Measurements from ENCODE around the gene NSUN6. TPM values are rescaled to one million over a fixed set of nuclear protein-coding genes. Genes with fewer than 3 reads are reported as not detected.

NSUN6 gene
- total and polyA plus RNA-seq, 3 donors from 2014 or later = 34.7 to 73.0 (median 50.2) TPM

DNA sequence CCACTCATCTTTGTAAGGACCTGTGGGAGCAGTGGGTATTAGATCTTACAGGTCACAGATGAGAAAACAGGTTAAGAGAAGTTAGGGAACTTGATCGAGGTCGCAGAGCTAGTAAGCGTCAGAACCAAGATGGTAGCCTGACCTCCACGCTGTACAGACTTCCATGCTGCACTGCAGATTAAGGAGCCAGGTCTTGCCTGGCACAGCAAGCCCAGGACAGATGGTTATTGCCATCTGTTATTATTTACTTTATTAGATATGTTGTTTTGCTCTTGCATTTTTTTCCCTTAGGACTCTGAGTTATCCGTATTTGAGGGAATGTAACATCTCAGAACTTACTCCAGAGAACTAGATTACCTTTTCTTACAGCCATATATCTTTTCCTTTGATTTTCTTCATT, 147.2 kb downstream of the NSUN6 start:
- Histone ChIP-seq H3K27ac (no peak overlapping the region), H3K4me1 (no peaks in the 10 kb centered on the region), H3K27me3 (no peaks in the 10 kb centered on the region), H3K4me3 (no peak overlapping the region), H3K36me3 (ENCODE audit: low read depth, missing control alignments) (no peaks in the 10 kb centered on the region), H3K9me3 (no peaks in the 10 kb centered on the region)
- TF ChIP-seq, protein P1, sequence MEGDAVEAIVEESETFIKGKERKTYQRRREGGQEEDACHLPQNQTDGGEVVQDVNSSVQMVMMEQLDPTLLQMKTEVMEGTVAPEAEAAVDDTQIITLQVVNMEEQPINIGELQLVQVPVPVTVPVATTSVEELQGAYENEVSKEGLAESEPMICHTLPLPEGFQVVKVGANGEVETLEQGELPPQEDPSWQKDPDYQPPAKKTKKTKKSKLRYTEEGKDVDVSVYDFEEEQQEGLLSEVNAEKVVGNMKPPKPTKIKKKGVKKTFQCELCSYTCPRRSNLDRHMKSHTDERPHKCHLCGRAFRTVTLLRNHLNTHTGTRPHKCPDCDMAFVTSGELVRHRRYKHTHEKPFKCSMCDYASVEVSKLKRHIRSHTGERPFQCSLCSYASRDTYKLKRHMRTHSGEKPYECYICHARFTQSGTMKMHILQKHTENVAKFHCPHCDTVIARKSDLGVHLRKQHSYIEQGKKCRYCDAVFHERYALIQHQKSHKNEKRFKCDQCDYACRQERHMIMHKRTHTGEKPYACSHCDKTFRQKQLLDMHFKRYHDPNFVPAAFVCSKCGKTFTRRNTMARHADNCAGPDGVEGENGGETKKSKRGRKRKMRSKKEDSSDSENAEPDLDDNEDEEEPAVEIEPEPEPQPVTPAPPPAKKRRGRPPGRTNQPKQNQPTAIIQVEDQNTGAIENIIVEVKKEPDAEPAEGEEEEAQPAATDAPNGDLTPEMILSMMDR (IDR thresholded peaks at IDR 0.05) = no peak
- no peak for TF ChIP-seq POLR2A (IDR thresholded peaks at IDR 0.05)
- no peak for DNase-seq
- intact Hi-C loops (cut with DNase I; ENCODE audit: low total_unique reads) = no loop called here
- 89 to 95% methylated on average over 5 of the region's 5 CpGs for WGBS, 2 donors

DNA sequence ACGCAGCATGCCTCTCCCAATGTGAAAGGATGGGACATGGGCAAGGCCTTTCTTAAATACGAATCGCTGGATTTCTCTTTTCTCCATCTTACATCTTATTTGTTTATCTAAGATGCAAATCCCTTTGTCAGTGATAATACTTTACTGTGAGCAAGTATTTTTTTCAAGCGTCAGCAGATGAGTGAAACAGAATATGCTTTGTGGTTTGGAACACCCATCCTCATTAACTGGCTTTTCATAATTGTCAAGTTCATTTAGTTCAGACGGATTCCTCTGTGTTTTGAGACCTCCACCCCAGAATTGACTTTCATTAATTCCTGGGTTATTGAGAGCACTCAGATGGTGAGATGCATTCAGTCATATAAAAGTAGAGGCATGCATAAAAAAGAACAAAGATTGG, 149.8 kb downstream of the NSUN6 start:
- DNase-seq = no peak
- H3K9me3 ChIP-seq = no peaks in the 10 kb centered on the region
- no peak overlapping the region for H3K4me3 ChIP-seq
- WGBS, 2 donors = 74 to 82% methylated on average over 5 of the region's 5 CpGs
- intact Hi-C loops (cut with DNase I; ENCODE audit: low total_unique reads) = no loop called here
- TF ChIP-seq, protein P1 (IDR thresholded peaks at IDR 0.05) = no peak
- no peak for TF ChIP-seq POLR2A (IDR thresholded peaks at IDR 0.05)
- H3K36me3 ChIP-seq (ENCODE audit: low read depth, missing control alignments) = no peaks in the 10 kb centered on the region
- no peak overlapping the region for H3K27ac ChIP-seq
- H3K4me1 ChIP-seq = no peaks in the 10 kb centered on the region
- H3K27me3 ChIP-seq = no peaks in the 10 kb centered on the region

DNA sequence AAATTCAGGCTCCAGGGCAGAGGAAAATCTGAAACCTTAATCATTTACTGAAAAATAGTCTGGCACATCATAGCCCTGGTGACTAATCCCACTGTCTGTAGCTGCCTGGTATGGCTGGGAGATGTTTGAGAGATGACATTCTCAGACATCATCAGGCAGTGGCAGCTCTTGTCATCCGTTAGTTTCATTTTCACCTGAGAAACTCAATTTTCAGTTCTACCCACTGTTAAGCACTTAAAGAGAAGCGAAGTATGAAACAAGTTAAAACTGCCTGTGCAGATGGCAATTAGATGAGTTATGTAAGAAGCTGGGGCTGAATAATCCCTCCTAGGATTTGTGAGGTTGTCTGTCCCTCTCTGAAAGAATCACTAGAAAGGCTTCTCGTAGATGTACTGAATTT, 150.2 kb downstream of the NSUN6 start:
- TF ChIP-seq POLR2A (IDR thresholded peaks at IDR 0.05) = no peak
- TF ChIP-seq, protein P1 (IDR thresholded peaks at IDR 0.05) = no peak
- H3K27me3 ChIP-seq = no peaks in the 10 kb centered on the region
- no peak overlapping the region for H3K27ac ChIP-seq
- no peaks in the 10 kb centered on the region for H3K4me1 ChIP-seq
- DNase-seq = no peak
- intact Hi-C loops (cut with DNase I; ENCODE audit: low total_unique reads) = no loop called here
- no peak overlapping the region for H3K4me3 ChIP-seq
- no peaks in the 10 kb centered on the region for H3K9me3 ChIP-seq
- WGBS, 2 donors = 91 to 97% methylated on average over 3 of the region's 3 CpGs
- no peaks in the 10 kb centered on the region for H3K36me3 ChIP-seq (ENCODE audit: low read depth, missing control alignments)

DNA sequence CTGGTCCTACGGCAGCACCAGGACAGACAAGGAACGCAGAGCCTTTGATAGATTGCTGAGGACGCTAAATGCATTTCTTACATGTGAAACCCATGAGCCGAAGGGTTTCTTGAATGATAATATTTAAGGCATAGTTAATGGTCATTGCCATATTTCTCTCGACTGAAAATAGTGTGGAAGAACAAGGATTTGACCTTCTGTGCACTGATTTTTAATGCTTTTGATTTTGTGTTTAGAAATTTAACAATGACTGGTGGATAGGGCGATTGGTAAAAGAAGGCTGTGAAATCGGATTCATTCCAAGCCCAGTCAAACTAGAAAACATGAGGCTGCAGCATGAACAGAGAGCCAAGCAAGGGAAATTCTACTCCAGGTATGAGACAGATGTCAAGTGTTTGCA, 150.8 kb downstream of the NSUN6 start:
- Histone ChIP-seq H3K4me1 (no peaks in the 10 kb centered on the region), H3K27ac (no peak overlapping the region), H3K4me3 (no peak overlapping the region), H3K36me3 (ENCODE audit: low read depth, missing control alignments) (no peaks in the 10 kb centered on the region), H3K9me3 (no peaks in the 10 kb centered on the region), H3K27me3 (no peaks in the 10 kb centered on the region)
- no peak for DNase-seq
- intact Hi-C loops (cut with DNase I; ENCODE audit: low total_unique reads) = no loop called here
- TF ChIP-seq, protein P1 (IDR thresholded peaks at IDR 0.05) = no peak
- TF ChIP-seq POLR2A (IDR thresholded peaks at IDR 0.05) = no peak
- WGBS, 2 donors = 89 to 90% methylated on average over 7 of the region's 7 CpGs

DNA sequence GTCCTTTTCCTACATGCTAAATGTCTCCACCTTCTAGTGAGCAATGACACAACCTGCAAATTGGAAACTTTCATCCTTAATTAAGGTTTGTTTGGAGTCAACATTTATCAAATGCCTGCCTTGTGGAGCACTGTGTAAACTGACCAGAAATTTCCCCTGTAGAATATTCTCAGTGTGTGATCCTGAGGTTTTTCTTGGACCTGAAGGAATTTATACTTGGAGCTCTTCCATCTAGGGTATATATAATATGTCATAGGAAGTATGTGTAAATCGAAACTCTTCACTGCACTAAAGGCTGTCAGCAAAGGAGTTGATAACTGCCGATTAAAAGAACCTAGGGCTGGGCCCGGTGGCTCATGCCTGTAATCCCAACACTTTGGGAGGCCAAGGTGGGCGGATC, 152.4 kb downstream of the NSUN6 start:
- no peak overlapping the region for H3K4me3 ChIP-seq
- no peaks in the 10 kb centered on the region for H3K4me1 ChIP-seq
- H3K36me3 ChIP-seq (ENCODE audit: low read depth, missing control alignments) = no peaks in the 10 kb centered on the region
- no peak for DNase-seq
- H3K27me3 ChIP-seq = no peaks in the 10 kb centered on the region
- 89 to 90% methylated on average over 4 of the region's 4 CpGs for WGBS, 2 donors
- intact Hi-C loops (cut with DNase I; ENCODE audit: low total_unique reads) = no loop called here
- H3K27ac ChIP-seq = no peak overlapping the region
- H3K9me3 ChIP-seq = no peaks in the 10 kb centered on the region
- TF ChIP-seq POLR2A (IDR thresholded peaks at IDR 0.05) = no peak
- TF ChIP-seq, protein P1 (IDR thresholded peaks at IDR 0.05) = no peak

All from testis (tissue), 3 donors.